ENCODE data around the gene PGBD2. TPM values are rescaled to one million over a fixed set of nuclear protein-coding genes. Genes with fewer than 3 reads are reported as not detected.
"Not testable (repeated sequence)": the region's sequence is repeated elsewhere in the genome, so short reads cannot be mapped to it uniquely, and the experiment has no call there.

PGBD2 gene
- total and polyA plus RNA-seq, 10 of the 15 experiments (the other 5 are each of a cell fraction or from before 2014, with no cell fraction given): 4.0 to 10.3 (median 4.5) TPM

GRCh38 chr1:248882427-248882826 lies 23.6 kb upstream of the PGBD2 start:
- H3K4me3 ChIP-seq; H3K27ac ChIP-seq (ENCODE audit: control insufficient read depth, insufficient read depth); POLR2A ChIA-PET; FAIRE-seq; BruUV-seq (replicated peaks); H3K4me2 ChIP-seq (ENCODE audit: control insufficient read depth, insufficient read depth); ATAC-seq; H4K20me1 ChIP-seq (ENCODE audit: control insufficient read depth, insufficient read depth); H3K79me2 ChIP-seq (ENCODE audit: control insufficient read depth, insufficient read depth, low read length); DNase-seq (ENCODE audit: low read depth, low spot score); H3K4me1 ChIP-seq (ENCODE audit: control insufficient read depth, insufficient read depth, low read length); H3K27me3 ChIP-seq (replicated peaks in 1 of 2; ENCODE audit: control insufficient read depth in 2 of 2, insufficient read depth in 2 of 2, low read length in 1 of 2); SMC1A ChIA-PET (ENCODE audit: uncharacterized antibody, unreplicated experiment); H3K36me3 ChIP-seq (ENCODE audit: control insufficient read depth in 2 of 2, insufficient read depth in 2 of 2, low read length in 1 of 2); H3K9me3 ChIP-seq (replicated peaks; ENCODE audit: control insufficient read depth, insufficient read depth, low read length); in situ Hi-C loops (cut with MboI); intact Hi-C loops (cut with micrococcal nuclease; ENCODE audit: unreplicated experiment); H3K9ac ChIP-seq (ENCODE audit: control insufficient read depth, insufficient read depth, low read length); H2AFZ ChIP-seq (ENCODE audit: control insufficient read depth, low read depth, low read length); CTCF ChIA-PET; RAD21 ChIA-PET (ENCODE audit: unreplicated experiment): not testable (repeated sequence)
- 73% methylated on average over 7 of the region's 7 CpGs for WGBS (ENCODE audit: insufficient coverage, insufficient replicate concordance, low lambda C conversion rate, missing lambda C conversion rate)

GRCh38 chr1:248884632-248885295 lies 21.3 kb upstream of the PGBD2 start:
- ChIA-PET POLR2A (no interaction called here), CTCF (interaction anchor here (0.6 to 1.5 kb wide), 2 partner anchors 10 to 14 kb away, joined by 4 to 5 read pairs; no protein-coding TSS in a partner anchor), SMC1A (ENCODE audit: uncharacterized antibody, unreplicated experiment) (interaction anchor here (0.6 to 2.0 kb wide), 3 partner anchors 16 to 1915 kb away, joined by 4 to 5 read pairs (median 4); partner anchors contain the start of gene PGBD2), RAD21 (ENCODE audit: unreplicated experiment) (no interaction called here)
- no peak for DNase-seq (ENCODE audit: low read depth, low spot score)
- intact Hi-C loops (cut with micrococcal nuclease; ENCODE audit: unreplicated experiment) (no loop called here), in situ Hi-C loops (cut with MboI) (no loop called here)
- WGBS (ENCODE audit: insufficient coverage, insufficient replicate concordance, low lambda C conversion rate, missing lambda C conversion rate): 0% methylated on average over 1 of the region's 1 CpG
- no TSS peak for BruUV-seq (replicated peaks)
- TF ChIP-seq KDM1A (IDR thresholded peaks at IDR 0.05; ENCODE audit: borderline replicate concordance) (no peak), IRF5 (IDR thresholded peaks at IDR 0.05; ENCODE audit: borderline replicate concordance) (no peak), RELB (IDR thresholded peaks at IDR 0.05; ENCODE audit: low read depth) (no peak), EZH2 (IDR thresholded peaks at IDR 0.05; ENCODE audit: borderline replicate concordance, control insufficient read depth, low read depth, low read length) (no peak), TARDBP (IDR thresholded peaks at IDR 0.05; ENCODE audit: borderline replicate concordance) (no peak)
- Histone ChIP-seq H4K20me1 (ENCODE audit: control insufficient read depth, insufficient read depth) (no peaks in the 10 kb centered on the region), H3K4me1 (ENCODE audit: control insufficient read depth, insufficient read depth, low read length) (no peaks in the 10 kb centered on the region), H3K27me3 (replicated peaks in 1 of 2; ENCODE audit: control insufficient read depth in 2 of 2, insufficient read depth in 2 of 2, low read length in 1 of 2) (no peaks in the 10 kb centered on the region), H3K36me3 (ENCODE audit: control insufficient read depth in 2 of 2, insufficient read depth in 2 of 2, low read length in 1 of 2) (no peaks in the 10 kb centered on the region), H2AFZ (ENCODE audit: control insufficient read depth, low read depth, low read length) (no peak overlapping the region), H3K4me2 (ENCODE audit: control insufficient read depth, insufficient read depth) (no peak overlapping the region), H3K27ac (ENCODE audit: control insufficient read depth, insufficient read depth) (no peak overlapping the region), H3K9ac (ENCODE audit: control insufficient read depth, insufficient read depth, low read length) (no peak overlapping the region), H3K4me3 (no peak overlapping the region), H3K79me2 (ENCODE audit: control insufficient read depth, insufficient read depth, low read length) (no peaks in the 10 kb centered on the region), H3K9me3 (replicated peaks; ENCODE audit: control insufficient read depth, insufficient read depth, low read length) (no peaks in the 10 kb centered on the region)
- FAIRE-seq: no peak
- no peak for ATAC-seq
